CD4-positive, alpha-beta T cell (primary cell): ENCODE data around the gene NDUFAF3. TPM values are rescaled to one million over a fixed set of nuclear protein-coding genes. Genes with fewer than 3 reads are reported as not detected.

Experiments
- ATAC-seq: fragments of 200-7000 bp; cut with Tn5 transposase; one replicate; pipeline ENCODE4 v1.10.0; 2022; ENCODE audit warnings: mild to moderate bottlenecking; ENCODE audit not compliant: poor library complexity
- CTCF ChIA-PET: fragments of 350-600 bp; sonication (Branson Sonifier 250); formaldehyde crosslinking; loops from one replicate; lab custom pipeline; 2021; ENCODE audit warnings: antibody characterized with exemption, inconsistent platforms; lab: Charles Lee
- POLR2A ChIA-PET: fragments of 350-600 bp; sonication (Branson Sonifier 250); formaldehyde crosslinking; loops from one replicate; lab custom pipeline; 2021; ENCODE audit warnings: antibody characterized with exemption, inconsistent platforms; lab: Charles Lee
- DNase-seq, 14 experiments: peaks; one replicate each; pipeline ENCODE4 v3.0.0-alpha.2; 2013 to 2020; ENCODE audit warnings: mixed read lengths in 2 of 14
- H3K27ac ChIP-seq, 2 donors: one replicate each; pipeline versions ENCODE4 v1.5.1 to v1.7.0; 2013; ENCODE audit warnings: low read length in 2 of 2, low read depth in 1 of 2, mild to moderate bottlenecking in 1 of 2
- H3K27me3 ChIP-seq, 2 experiments: 1 replicate in 1 of 2; 2 replicates in 1 of 2; pipeline versions ENCODE4 v1.6.1 to v1.7.0; 2013; ENCODE audit warnings: low read length in 2 of 2, control low read depth in 1 of 2, mild to moderate bottlenecking in 1 of 2, moderate library complexity in 1 of 2; ENCODE audit not compliant: insufficient read depth in 2 of 2, control insufficient read depth in 1 of 2
- H3K36me3 ChIP-seq: one replicate; pipeline ENCODE4 v1.6.1; 2013; ENCODE audit warnings: low read length, control low read depth; ENCODE audit not compliant: insufficient read depth
- H3K4me1 ChIP-seq: one replicate; pipeline ENCODE4 v1.6.1; 2013; ENCODE audit warnings: low read length, control low read depth; ENCODE audit not compliant: insufficient read depth
- H3K4me3 ChIP-seq: one replicate; pipeline ENCODE4 v1.5.1; 2013; ENCODE audit warnings: mild to moderate bottlenecking, low read length, moderate library complexity
- H3K9me3 ChIP-seq, 2 experiments: 1 replicate in 1 of 2; 2 replicates in 1 of 2; pipeline versions ENCODE4 v1.6.1 to v1.7.0; 2013; ENCODE audit warnings: low read length in 2 of 2, mild to moderate bottlenecking in 2 of 2, control low read depth in 1 of 2, moderate library complexity in 1 of 2; ENCODE audit not compliant: control insufficient read depth in 1 of 2, insufficient read depth in 1 of 2
- H3K27ac Mint-ChIP-seq: one replicate; pipeline ENCODE4 v1.8.0; 2020; ENCODE audit warnings: mixed read lengths
- H3K27me3 Mint-ChIP-seq: one replicate; pipeline ENCODE4 v1.8.0; 2021; ENCODE audit warnings: mixed read lengths
- H3K36me3 Mint-ChIP-seq: one replicate; pipeline ENCODE4 v1.8.0; 2021; ENCODE audit warnings: low read depth, mixed read lengths
- H3K4me1 Mint-ChIP-seq: one replicate; pipeline ENCODE4 v1.8.0; 2021; ENCODE audit warnings: low read depth, mixed read lengths
- H3K4me3 Mint-ChIP-seq: one replicate; pipeline ENCODE4 v1.8.0; 2020; ENCODE audit warnings: mild to moderate bottlenecking, mixed read lengths
- H3K9me3 Mint-ChIP-seq: one replicate; pipeline ENCODE4 v1.8.0; 2020; ENCODE audit warnings: mixed read lengths
- intact Hi-C, 2 experiments: fragments of 100-400 bp; cut with DNase I in 1 of 2; cut with micrococcal nuclease in 1 of 2; formaldehyde crosslinking; loops; one replicate each; pipeline versions ENCODE4 v1.15.1 to v1.9.0; 2023 to 2025; cut with DNase I, micrococcal nuclease
- polyA plus RNA-seq, 2 donors: library from polyadenylated mRNA; unstranded; fragments of 120-200 nt; gene quantifications; one replicate each; pipeline ENCODE4 v1.2.1, GENCODE V29; 2013
- total RNA-seq, 174 experiments: library from RNA in 2 of 174; stranded (reverse) in 2 of 174; gene quantifications; one replicate each; pipeline ENCODE4 v1.2.3 and lab custom pipeline; 2021 to 2026
- TF ChIP-seq, protein P1 (sequence below): fragments of 200-600 bp; IDR thresholded peaks from one replicate; pipeline ENCODE4 v1.8.0; 2022; ENCODE audit warnings: antibody characterized with exemption, mild to moderate bottlenecking

The NDUFAF3 gene, protein sequence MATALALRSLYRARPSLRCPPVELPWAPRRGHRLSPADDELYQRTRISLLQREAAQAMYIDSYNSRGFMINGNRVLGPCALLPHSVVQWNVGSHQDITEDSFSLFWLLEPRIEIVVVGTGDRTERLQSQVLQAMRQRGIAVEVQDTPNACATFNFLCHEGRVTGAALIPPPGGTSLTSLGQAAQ
- total RNA-seq (10 to 100 TPM; 52.7 to 53.2 TPM), total RNA-seq (lab: John Stamatoyannopoulos, UW) (20.9 to 82.1 (median 43.2) reads per million in 172 experiments)
- polyA plus RNA-seq (2013, experiment 1 of 2), result 52.0 TPM
- polyA plus RNA-seq (2013, experiment 2 of 2), result 58.3 TPM

DNA sequence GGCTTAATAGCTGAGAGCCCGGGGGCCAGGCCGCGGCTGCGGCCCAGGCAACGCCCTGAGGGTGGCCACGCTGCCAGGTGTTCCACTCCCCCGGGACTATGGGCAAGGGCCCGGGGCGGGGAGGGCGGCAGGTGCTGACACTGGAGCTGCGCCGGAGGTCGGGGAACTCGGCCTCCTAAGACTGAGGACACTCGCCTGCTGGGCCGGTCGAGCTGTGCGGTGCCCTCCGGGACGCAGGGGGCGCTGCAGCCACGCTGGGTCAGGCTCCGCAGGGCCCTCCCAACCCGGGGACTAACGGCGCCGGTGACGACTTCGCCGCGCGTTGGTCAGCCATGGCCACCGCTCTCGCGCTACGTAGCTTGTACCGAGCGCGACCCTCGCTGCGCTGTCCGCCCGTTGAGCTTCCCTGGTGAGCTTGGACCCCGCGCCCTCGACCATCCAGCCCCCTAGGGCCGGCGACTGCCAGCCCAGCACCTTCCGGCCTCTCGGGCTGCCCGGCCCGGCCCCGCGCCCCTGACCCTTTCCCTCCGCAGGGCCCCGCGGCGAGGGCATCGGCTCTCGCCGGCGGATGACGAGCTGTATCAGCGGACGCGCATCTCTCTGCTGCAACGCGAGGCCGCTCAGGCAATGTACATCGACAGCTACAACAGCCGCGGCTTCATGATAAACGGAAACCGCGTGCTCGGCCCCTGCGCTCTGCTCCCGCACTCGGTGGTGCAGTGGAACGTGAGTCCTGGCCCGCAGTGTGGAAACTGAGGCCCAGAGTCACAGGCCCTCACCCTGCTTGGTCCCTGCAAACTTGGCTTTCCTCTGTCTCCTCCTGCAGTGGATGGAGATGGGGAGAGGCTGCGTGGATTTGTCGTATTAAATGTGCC is at the start of gene NDUFAF3:
TSS of gene NDUFAF3 (plus strand) at position 309 of the 875 bp plus-strand sequence. CDS start at position 333, 24 bp downstream.
- peak within 1 kb of the TSS; percentile 80 for H3K4me3 ChIP-seq
- H3K9me3 ChIP-seq, result no peaks in the 10 kb centered on the region
- H3K36me3 ChIP-seq, result peaks cover 42% of the 10 kb centered on the region
- intact Hi-C loops, result loop anchor here (1.0 to 10.0 kb wide), 10 partner anchors 7 to 913 kb away; partner anchors contain the start of genes QRICH1 (in 2 of the 2), APEH (in 1 of the 2), ARIH2 (in 1 of the 2) and IMPDH2 (in 1 of the 2)
- peaks cover 63% of the 10 kb centered on the region for H3K4me1 ChIP-seq
- TF ChIP-seq, protein P1, sequence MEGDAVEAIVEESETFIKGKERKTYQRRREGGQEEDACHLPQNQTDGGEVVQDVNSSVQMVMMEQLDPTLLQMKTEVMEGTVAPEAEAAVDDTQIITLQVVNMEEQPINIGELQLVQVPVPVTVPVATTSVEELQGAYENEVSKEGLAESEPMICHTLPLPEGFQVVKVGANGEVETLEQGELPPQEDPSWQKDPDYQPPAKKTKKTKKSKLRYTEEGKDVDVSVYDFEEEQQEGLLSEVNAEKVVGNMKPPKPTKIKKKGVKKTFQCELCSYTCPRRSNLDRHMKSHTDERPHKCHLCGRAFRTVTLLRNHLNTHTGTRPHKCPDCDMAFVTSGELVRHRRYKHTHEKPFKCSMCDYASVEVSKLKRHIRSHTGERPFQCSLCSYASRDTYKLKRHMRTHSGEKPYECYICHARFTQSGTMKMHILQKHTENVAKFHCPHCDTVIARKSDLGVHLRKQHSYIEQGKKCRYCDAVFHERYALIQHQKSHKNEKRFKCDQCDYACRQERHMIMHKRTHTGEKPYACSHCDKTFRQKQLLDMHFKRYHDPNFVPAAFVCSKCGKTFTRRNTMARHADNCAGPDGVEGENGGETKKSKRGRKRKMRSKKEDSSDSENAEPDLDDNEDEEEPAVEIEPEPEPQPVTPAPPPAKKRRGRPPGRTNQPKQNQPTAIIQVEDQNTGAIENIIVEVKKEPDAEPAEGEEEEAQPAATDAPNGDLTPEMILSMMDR, result peak; percentile 99
- peak; percentile 81 to 95 (median 90) for DNase-seq
- peaks cover 57% of the 10 kb centered on the region for H3K36me3 Mint-ChIP-seq
- H3K27ac Mint-ChIP-seq, result peak within 1 kb of the TSS; percentile 90
- H3K4me1 Mint-ChIP-seq, result peaks cover 50% of the 10 kb centered on the region
- ChIA-PET CTCF (interaction anchor here (0.5 to 5.2 kb wide), 20 partner anchors 9 to 1916 kb away, joined by 3 to 63 read pairs (median 4); partner anchors contain the start of genes IP6K2, KLHDC8B, P4HTM and QRICH1), POLR2A (interaction anchor here (0.5 to 12.0 kb wide), 25 partner anchors 7 to 1509 kb away, joined by 3 to 331 read pairs (median 6); partner anchors contain the start of genes ARIH2, CCDC71, DAG1 and ELP6)
- H3K27me3 ChIP-seq, result no peaks in the 10 kb centered on the region
- peak; percentile 74 for ATAC-seq
- H3K9me3 Mint-ChIP-seq, result no peaks in the 10 kb centered on the region
- H3K27ac ChIP-seq, result peak within 1 kb of the TSS; percentile 92 to 98
- no peaks in the 10 kb centered on the region for H3K27me3 Mint-ChIP-seq
- H3K4me3 Mint-ChIP-seq, result peak within 1 kb of the TSS; percentile 95

DNA sequence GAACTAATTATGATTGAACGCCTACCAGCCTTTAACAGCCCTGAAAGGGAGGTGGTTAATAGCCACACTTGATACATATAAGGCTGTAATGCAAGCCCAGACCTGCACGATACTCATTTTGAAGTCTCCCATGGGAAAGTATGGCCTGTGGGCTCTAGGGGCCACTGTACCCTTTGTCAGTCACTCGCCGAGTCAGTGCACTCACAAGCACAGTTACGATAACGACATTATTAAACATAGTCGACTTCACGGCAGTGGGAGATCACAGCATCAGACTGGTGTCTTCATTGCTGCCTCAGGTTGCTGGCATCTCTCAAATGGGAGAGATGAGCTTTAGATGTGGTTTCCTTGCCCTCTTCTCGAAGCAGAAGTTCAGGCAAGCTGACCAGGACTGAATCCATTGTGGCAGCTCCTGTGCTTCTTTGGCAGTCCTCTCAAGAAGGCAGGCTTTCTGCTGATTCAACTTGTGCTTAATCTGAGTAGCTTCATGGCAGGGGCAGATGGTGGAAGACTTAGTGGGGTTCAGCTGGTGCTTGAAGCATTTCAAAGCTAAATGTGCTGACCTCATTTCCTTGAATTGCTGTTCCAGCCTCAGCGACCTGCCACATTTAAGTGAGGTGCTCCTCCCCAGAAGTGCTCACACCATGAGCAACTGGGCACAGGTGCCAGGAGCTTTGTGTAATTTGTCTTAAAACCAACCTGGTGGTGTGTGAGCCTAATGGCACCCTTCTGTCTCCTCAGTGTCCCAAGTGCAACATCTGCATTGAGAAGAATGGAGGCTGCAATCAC is 47.7 kb upstream of the NDUFAF3 start:
- H3K4me1 ChIP-seq, result no peaks in the 10 kb centered on the region
- H3K27ac ChIP-seq, result no peak overlapping the region
- ATAC-seq (no peak), DNase-seq (no peak)
- H3K27me3 ChIP-seq, result no peaks in the 10 kb centered on the region
- no peaks in the 10 kb centered on the region for H3K9me3 ChIP-seq
- Mint-ChIP-seq H3K4me3 (no peak overlapping the region), H3K36me3 (peaks cover 83% of the 10 kb centered on the region), H3K27me3 (no peaks in the 10 kb centered on the region), H3K27ac (no peak overlapping the region), H3K9me3 (no peaks in the 10 kb centered on the region), H3K4me1 (no peaks in the 10 kb centered on the region)
- H3K4me3 ChIP-seq, result no peak overlapping the region
- TF ChIP-seq, protein P1, result no peak
- ChIA-PET CTCF (no interaction called here), POLR2A (no interaction called here)
- H3K36me3 ChIP-seq, result peaks cover 84% of the 10 kb centered on the region
- intact Hi-C loops, result no loop called here

DNA sequence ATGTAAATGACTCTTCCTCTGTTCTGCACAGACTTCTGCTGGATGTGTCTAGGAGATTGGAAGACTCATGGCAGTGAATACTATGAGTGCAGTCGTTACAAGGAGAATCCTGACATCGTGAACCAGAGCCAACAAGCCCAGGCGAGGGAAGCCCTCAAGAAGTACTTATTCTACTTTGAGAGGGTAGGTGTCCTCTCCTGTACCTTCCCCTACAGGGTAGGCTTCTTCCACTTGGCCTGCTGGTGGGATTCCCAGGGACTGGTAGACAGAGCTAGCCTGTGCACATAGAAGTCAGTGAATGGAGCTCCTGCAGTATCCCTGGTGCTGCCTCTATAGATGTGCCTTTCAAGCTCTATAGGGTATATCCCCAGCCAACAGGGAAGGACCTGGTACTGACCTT is 42.5 kb upstream of the NDUFAF3 start:
- intact Hi-C loops, result no loop called here
- CTCF ChIA-PET, result no interaction called here
- H3K27me3 ChIP-seq, result no peaks in the 10 kb centered on the region
- ATAC-seq (no peak), DNase-seq (no peak)
- H3K27ac ChIP-seq, result no peak overlapping the region
- no peak overlapping the region for H3K4me3 ChIP-seq
- Mint-ChIP-seq H3K27me3 (no peaks in the 10 kb centered on the region), H3K27ac (no peak overlapping the region), H3K4me3 (no peak overlapping the region), H3K9me3 (no peaks in the 10 kb centered on the region), H3K36me3 (peaks cover 85% of the 10 kb centered on the region), H3K4me1 (no peaks in the 10 kb centered on the region)
- no peaks in the 10 kb centered on the region for H3K9me3 ChIP-seq
- peaks cover 89% of the 10 kb centered on the region for H3K36me3 ChIP-seq
- POLR2A ChIA-PET, result interaction anchor here (1.7 kb wide), 1 partner anchor 28 kb away, joined by 5 read pairs; the partner anchor contains the start of gene WDR6
- TF ChIP-seq, protein P1, result no peak
- H3K4me1 ChIP-seq, result no peaks in the 10 kb centered on the region
